Measurements from ENCODE around the gene CACNA2D1.

DNA sequence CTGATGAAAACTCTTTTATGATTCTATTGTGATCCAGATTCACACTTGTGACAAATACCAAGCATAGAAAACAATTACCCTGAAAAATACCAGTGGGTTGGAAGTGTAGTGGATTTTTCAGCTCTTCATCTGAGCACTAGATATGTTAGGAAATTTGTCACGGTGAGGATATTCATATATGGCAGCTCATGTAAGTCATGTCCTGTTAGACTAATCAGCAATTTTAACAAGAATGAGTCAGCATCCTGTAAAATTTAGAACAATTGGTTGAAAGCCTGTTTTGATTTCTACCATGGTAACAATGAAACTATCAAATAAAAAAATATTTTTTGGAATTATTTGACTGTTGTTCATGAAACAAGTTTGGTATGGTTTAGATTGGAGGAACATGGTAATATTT, 334.3 kb downstream of the CACNA2D1 start:
- TF ChIP-seq, protein P1, sequence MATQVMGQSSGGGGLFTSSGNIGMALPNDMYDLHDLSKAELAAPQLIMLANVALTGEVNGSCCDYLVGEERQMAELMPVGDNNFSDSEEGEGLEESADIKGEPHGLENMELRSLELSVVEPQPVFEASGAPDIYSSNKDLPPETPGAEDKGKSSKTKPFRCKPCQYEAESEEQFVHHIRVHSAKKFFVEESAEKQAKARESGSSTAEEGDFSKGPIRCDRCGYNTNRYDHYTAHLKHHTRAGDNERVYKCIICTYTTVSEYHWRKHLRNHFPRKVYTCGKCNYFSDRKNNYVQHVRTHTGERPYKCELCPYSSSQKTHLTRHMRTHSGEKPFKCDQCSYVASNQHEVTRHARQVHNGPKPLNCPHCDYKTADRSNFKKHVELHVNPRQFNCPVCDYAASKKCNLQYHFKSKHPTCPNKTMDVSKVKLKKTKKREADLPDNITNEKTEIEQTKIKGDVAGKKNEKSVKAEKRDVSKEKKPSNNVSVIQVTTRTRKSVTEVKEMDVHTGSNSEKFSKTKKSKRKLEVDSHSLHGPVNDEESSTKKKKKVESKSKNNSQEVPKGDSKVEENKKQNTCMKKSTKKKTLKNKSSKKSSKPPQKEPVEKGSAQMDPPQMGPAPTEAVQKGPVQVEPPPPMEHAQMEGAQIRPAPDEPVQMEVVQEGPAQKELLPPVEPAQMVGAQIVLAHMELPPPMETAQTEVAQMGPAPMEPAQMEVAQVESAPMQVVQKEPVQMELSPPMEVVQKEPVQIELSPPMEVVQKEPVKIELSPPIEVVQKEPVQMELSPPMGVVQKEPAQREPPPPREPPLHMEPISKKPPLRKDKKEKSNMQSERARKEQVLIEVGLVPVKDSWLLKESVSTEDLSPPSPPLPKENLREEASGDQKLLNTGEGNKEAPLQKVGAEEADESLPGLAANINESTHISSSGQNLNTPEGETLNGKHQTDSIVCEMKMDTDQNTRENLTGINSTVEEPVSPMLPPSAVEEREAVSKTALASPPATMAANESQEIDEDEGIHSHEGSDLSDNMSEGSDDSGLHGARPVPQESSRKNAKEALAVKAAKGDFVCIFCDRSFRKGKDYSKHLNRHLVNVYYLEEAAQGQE (IDR thresholded peaks at IDR 0.05; ENCODE audit: insufficient read depth in 1 of 2, low read depth in 2 of 2, low read length in 2 of 2), result no peak
- TF ChIP-seq POLR2AphosphoS5 (IDR thresholded peaks at IDR 0.05; ENCODE audit: low read depth, low read length) (no peak), TAF1 (IDR thresholded peaks at IDR 0.05; ENCODE audit: borderline replicate concordance, insufficient read depth, low read length) (no peak), SIN3A (IDR thresholded peaks at IDR 0.05; ENCODE audit: borderline replicate concordance, insufficient read depth, low read length) (no peak)
